NB4 (cell line): Measurements from ENCODE around the gene ADISSP.

ENCODE experiments used
- POLR2A ChIP-seq: IDR thresholded peaks from 2 replicates; pipeline ENCODE4 v1.6.1; 2011; ENCODE audit warnings: mild to moderate bottlenecking; ENCODE audit not compliant: insufficient read length; ENCODE audit errors: extremely low read depth
- TF ChIP-seq, protein P1 (sequence below): IDR thresholded peaks from one replicate; pipeline ENCODE4 v1.5.1; 2012; ENCODE audit warnings: low read depth, low read length

DNA sequence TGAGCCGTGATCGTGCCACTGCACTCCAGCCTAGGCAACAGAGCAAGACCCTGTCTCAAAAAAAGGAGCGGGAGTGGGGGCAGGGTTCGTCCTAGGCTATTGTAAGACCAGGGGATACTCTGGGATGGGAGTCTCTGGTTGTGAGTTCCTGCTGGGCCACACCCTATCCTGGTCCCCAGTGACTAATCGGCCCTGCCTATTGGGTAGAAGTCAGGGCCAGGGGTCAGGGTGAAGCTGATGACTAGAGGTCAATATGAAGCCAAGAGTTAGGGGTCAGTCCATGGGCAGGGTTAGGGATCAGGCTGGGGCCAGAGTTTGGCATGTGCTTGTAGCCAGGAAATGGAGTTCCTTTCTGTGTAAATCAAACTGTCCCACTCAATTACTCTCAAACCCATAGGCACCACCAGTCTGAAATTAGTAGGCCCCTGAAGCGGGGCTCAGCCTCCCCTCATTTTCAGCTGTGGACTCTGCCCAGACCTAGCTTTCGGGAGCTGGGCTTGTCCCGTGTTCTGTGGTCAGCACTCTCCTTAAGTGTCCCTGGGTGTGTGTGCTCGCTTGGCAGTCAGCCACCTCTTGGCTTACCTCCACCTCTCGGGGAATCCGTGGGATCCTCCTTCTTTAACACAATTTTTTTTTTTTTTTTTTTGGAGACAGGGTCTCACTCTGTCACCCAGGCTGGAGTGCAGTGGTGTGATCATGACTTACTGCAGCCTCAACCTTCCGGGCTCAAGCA is 33.3 kb downstream of the ADISSP start:
- TF ChIP-seq POLR2A = no peak
- TF ChIP-seq, protein P1, sequence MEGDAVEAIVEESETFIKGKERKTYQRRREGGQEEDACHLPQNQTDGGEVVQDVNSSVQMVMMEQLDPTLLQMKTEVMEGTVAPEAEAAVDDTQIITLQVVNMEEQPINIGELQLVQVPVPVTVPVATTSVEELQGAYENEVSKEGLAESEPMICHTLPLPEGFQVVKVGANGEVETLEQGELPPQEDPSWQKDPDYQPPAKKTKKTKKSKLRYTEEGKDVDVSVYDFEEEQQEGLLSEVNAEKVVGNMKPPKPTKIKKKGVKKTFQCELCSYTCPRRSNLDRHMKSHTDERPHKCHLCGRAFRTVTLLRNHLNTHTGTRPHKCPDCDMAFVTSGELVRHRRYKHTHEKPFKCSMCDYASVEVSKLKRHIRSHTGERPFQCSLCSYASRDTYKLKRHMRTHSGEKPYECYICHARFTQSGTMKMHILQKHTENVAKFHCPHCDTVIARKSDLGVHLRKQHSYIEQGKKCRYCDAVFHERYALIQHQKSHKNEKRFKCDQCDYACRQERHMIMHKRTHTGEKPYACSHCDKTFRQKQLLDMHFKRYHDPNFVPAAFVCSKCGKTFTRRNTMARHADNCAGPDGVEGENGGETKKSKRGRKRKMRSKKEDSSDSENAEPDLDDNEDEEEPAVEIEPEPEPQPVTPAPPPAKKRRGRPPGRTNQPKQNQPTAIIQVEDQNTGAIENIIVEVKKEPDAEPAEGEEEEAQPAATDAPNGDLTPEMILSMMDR = no peak
